ENCODE results near the gene ADCY1.

ADCY1 gene

DNA sequence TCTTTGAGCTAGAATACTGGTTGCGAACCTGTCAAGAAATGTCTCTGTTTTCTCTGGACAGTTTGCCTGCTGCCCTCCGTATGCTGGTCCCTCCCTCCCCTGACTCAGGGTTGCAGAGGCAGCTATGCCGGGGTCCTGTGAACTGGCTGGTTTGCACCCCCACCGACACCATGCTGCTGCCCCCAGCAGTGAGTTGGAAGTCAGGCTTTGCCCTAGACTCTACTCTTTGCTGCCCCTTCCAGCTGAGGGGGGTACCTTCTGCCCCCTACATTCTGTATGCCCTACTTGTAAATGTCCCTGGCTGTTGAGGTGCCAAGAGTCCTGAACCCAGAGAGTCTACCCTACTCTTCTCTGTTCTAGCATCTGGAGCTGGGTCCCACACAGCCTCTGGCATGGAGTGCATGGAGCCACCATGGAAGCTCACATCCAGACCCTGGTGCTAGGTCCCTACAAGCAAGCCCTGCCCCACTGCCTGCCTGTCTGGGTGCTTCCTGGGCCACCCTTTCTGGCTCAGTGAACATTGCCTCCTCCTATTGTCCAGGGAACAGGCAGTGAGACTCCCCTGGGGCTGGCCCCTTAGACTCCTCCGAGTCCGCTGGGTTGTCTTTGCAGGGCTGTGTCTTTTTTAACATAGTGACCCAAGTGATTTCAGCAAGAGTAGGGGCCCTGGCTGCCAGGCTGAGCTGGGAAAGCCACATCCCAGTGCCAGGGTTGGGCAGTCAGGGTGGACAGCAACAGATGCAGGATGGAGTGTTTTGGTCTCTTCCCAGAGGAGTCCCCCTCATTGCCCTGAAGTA, 138.9 kb downstream of the ADCY1 start:
- H3K4me1 ChIP-seq (ENCODE audit: insufficient read depth, insufficient read length), result no peaks in the 10 kb centered on the region
- TF ChIP-seq YY1 (IDR thresholded peaks at IDR 0.05; ENCODE audit: insufficient read depth, insufficient read length), result no peak
- TF ChIP-seq ZNF274 (IDR thresholded peaks at IDR 0.05; ENCODE audit: low read depth, low read length), result no peak
- TF ChIP-seq SUZ12 (IDR thresholded peaks at IDR 0.05; ENCODE audit: extremely low read depth, insufficient read depth, insufficient read length), result no peak
- no peaks in the 10 kb centered on the region for H3K27me3 ChIP-seq (ENCODE audit: insufficient read depth, insufficient read length)
- H3K9ac ChIP-seq (ENCODE audit: insufficient read length, low read depth), result no peak overlapping the region
- no peak for DNase-seq (ENCODE audit: low read depth, low spot score)
- H3K9me3 ChIP-seq (ENCODE audit: insufficient read depth, low read length), result no peaks in the 10 kb centered on the region
- no peak overlapping the region for H3K4me3 ChIP-seq (ENCODE audit: insufficient read length, low read depth)
- peaks cover 3% of the 10 kb centered on the region for H3K36me3 ChIP-seq (ENCODE audit: insufficient read depth, insufficient read length, low read length)

DNA sequence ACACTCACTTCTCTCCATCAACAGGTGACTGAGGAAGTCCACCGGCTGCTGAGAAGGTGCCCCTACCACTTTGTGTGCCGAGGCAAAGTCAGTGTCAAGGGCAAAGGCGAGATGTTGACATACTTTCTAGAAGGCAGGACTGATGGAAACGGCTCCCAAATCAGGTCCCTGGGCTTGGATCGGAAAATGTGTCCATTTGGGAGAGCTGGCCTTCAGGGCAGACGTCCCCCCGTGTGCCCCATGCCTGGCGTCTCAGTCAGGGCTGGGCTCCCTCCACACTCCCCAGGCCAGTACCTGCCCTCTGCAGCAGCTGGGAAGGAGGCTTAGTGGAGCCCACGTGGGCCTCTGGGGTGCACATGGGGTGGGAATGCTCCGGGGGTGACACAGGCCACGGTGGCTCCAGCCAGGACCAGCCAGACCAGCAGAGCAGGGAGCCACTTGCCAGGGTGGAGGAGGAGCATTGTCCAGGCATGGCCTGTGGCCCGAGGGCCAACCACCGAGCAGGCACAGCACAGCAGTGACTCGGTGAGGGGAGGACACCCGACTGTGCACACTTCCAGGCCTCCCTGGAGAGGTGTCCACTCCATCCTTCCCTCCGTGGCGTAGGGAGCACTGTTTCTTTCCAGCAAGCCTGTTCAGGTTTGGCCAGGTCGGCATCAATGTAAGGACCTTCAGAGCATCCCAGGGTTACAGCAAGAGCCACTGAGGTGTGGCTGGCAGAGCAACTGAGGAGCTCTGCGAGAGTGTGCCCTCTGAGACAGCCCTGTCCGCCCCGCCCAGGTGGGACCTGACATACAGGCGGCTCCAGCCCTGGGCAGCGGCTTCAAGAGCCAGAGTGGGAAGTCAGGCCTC, 139.7 kb downstream of the ADCY1 start:
- H3K4me1 ChIP-seq (ENCODE audit: insufficient read depth, insufficient read length), result no peaks in the 10 kb centered on the region
- H3K9ac ChIP-seq (ENCODE audit: insufficient read length, low read depth), result no peak overlapping the region
- no peak for DNase-seq (ENCODE audit: low read depth, low spot score)
- no peak overlapping the region for H3K4me3 ChIP-seq (ENCODE audit: insufficient read length, low read depth)
- H3K36me3 ChIP-seq (ENCODE audit: insufficient read depth, insufficient read length, low read length), result no peaks in the 10 kb centered on the region
- H3K9me3 ChIP-seq (ENCODE audit: insufficient read depth, low read length), result no peaks in the 10 kb centered on the region
- TF ChIP-seq ZNF274 (IDR thresholded peaks at IDR 0.05; ENCODE audit: low read depth, low read length) (no peak), YY1 (IDR thresholded peaks at IDR 0.05; ENCODE audit: insufficient read depth, insufficient read length) (no peak), SUZ12 (IDR thresholded peaks at IDR 0.05; ENCODE audit: extremely low read depth, insufficient read depth, insufficient read length) (no peak)
- no peaks in the 10 kb centered on the region for H3K27me3 ChIP-seq (ENCODE audit: insufficient read depth, insufficient read length)

DNA sequence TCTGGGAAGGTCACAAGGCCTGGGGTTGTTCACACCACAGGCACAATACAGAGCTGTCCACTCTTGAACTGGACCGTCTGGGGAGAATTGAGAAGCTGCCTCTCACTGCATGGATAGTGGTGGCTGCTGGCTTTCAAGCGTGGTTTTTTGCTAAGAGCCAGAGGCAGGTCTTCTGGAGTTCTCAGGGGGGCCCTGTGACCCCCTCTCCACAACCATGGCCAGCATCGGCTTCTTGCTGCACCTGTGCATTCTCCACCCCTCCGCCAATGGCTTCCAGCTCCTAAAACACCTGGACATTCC, 140.3 kb downstream of the ADCY1 start:
- H3K4me1 ChIP-seq (ENCODE audit: insufficient read depth, insufficient read length), result no peaks in the 10 kb centered on the region
- H3K36me3 ChIP-seq (ENCODE audit: insufficient read depth, insufficient read length, low read length), result no peaks in the 10 kb centered on the region
- DNase-seq (ENCODE audit: low read depth, low spot score), result no peak
- no peaks in the 10 kb centered on the region for H3K27me3 ChIP-seq (ENCODE audit: insufficient read depth, insufficient read length)
- H3K9me3 ChIP-seq (ENCODE audit: insufficient read depth, low read length), result no peaks in the 10 kb centered on the region
- no peak for TF ChIP-seq YY1 (IDR thresholded peaks at IDR 0.05; ENCODE audit: insufficient read depth, insufficient read length)
- no peak for TF ChIP-seq ZNF274 (IDR thresholded peaks at IDR 0.05; ENCODE audit: low read depth, low read length)
- TF ChIP-seq SUZ12 (IDR thresholded peaks at IDR 0.05; ENCODE audit: extremely low read depth, insufficient read depth, insufficient read length), result no peak
- H3K9ac ChIP-seq (ENCODE audit: insufficient read length, low read depth), result no peak overlapping the region
- no peak overlapping the region for H3K4me3 ChIP-seq (ENCODE audit: insufficient read length, low read depth)

- no peaks in the 10 kb centered on the region for H3K9me3 ChIP-seq (ENCODE audit: insufficient read depth, low read length)
- DNase-seq (ENCODE audit: low read depth, low spot score), result no peak
- no peaks in the 10 kb centered on the region for H3K27me3 ChIP-seq (ENCODE audit: insufficient read depth, insufficient read length)
- H3K4me1 ChIP-seq (ENCODE audit: insufficient read depth, insufficient read length), result no peaks in the 10 kb centered on the region
- no peaks in the 10 kb centered on the region for H3K36me3 ChIP-seq (ENCODE audit: insufficient read depth, insufficient read length, low read length)
- H3K9ac ChIP-seq (ENCODE audit: insufficient read length, low read depth), result no peak overlapping the region
- H3K4me3 ChIP-seq (ENCODE audit: insufficient read length, low read depth), result no peak overlapping the region
- TF ChIP-seq ZNF274 (IDR thresholded peaks at IDR 0.05; ENCODE audit: low read depth, low read length) (no peak), YY1 (IDR thresholded peaks at IDR 0.05; ENCODE audit: insufficient read depth, insufficient read length) (no peak), SUZ12 (IDR thresholded peaks at IDR 0.05; ENCODE audit: extremely low read depth, insufficient read depth, insufficient read length) (no peak)
Measured at GRCh38 chr7:45715471-45716352, 141.5 kb downstream of the ADCY1 start.

DNA sequence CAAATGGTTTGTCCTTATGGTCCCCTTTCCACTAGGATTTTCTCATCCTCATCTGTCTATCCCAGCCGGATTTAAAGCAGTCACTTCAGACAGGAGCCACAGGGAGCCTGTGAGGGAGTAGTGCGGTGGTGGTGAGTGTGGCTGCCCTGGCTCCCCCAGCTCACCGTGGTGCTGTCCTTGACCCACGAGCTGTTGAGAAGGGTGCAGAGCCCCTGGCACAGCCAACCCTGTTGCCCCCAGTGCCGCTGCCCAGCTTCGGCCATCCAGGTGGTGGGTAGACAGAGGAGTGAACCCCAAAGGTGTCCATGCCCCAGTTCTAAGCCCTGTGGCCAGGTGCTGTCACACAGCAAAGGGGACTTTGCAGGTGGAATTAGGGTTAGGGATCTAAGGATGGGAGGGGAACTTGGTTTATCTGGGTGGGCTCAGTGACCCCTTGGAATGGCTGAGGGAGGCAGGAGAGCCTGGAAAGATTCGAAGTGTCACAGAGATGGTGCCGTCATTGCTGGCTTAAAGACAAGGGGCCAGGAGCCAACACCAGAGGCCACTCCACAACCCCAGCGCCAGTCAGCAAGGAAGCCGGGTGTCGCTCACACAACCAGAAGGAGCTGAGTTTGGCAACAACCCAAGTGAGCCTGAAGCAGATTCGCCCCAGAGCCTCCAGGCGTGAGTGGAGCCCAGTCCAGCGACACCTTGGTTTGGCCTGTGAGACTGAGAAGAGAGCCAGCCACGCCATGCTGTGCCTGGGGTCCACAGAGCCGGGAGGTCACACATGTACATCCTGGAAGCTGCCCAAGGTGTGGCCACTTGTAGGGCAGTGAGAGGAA, 142.4 kb downstream of the ADCY1 start:
- no peak overlapping the region for H3K4me3 ChIP-seq (ENCODE audit: insufficient read length, low read depth)
- no peaks in the 10 kb centered on the region for H3K4me1 ChIP-seq (ENCODE audit: insufficient read depth, insufficient read length)
- TF ChIP-seq YY1 (IDR thresholded peaks at IDR 0.05; ENCODE audit: insufficient read depth, insufficient read length) (no peak), SUZ12 (IDR thresholded peaks at IDR 0.05; ENCODE audit: extremely low read depth, insufficient read depth, insufficient read length) (no peak), ZNF274 (IDR thresholded peaks at IDR 0.05; ENCODE audit: low read depth, low read length) (no peak)
- no peak overlapping the region for H3K9ac ChIP-seq (ENCODE audit: insufficient read length, low read depth)
- no peak for DNase-seq (ENCODE audit: low read depth, low spot score)
- no peaks in the 10 kb centered on the region for H3K36me3 ChIP-seq (ENCODE audit: insufficient read depth, insufficient read length, low read length)
- no peaks in the 10 kb centered on the region for H3K27me3 ChIP-seq (ENCODE audit: insufficient read depth, insufficient read length)
- no peaks in the 10 kb centered on the region for H3K9me3 ChIP-seq (ENCODE audit: insufficient read depth, low read length)

DNA sequence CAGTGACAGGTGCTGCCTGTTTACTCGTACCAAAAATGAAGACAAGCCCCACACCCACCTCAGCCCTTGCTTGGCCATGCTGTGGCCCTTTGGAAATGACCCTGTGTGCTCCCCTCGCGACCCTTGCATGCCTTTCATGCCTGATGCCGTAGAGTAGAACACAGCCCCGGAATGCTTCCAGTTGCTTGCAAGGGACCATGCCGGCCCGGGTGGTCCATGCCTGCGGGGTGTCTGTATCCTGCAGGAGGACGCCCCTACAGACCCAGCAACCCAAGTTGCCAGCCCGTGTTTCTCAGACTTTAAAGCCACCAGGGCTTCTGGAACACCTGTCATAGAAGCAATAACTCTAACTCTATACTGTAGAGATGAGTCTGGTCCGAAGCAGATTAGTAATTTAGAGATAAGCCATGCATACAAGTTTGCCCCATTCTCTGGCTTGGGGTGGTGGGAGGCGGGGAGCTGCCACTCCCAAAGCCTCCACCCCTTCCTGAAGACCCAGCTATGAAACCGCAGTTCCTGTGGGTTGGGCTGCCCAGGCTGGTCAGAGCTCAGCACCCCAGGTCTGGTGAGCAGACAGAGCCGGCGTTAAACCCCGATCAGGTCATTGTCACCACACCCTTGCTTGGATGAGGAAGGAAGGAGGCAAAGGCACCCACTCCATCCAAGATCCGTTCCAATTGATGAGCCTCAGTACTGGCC, 143.5 kb downstream of the ADCY1 start:
- H3K4me1 ChIP-seq (ENCODE audit: insufficient read depth, insufficient read length), result no peaks in the 10 kb centered on the region
- no peaks in the 10 kb centered on the region for H3K36me3 ChIP-seq (ENCODE audit: insufficient read depth, insufficient read length, low read length)
- DNase-seq (ENCODE audit: low read depth, low spot score), result no peak
- TF ChIP-seq ZNF274 (IDR thresholded peaks at IDR 0.05; ENCODE audit: low read depth, low read length) (no peak), YY1 (IDR thresholded peaks at IDR 0.05; ENCODE audit: insufficient read depth, insufficient read length) (no peak), SUZ12 (IDR thresholded peaks at IDR 0.05; ENCODE audit: extremely low read depth, insufficient read depth, insufficient read length) (no peak)
- H3K4me3 ChIP-seq (ENCODE audit: insufficient read length, low read depth), result no peak overlapping the region
- no peaks in the 10 kb centered on the region for H3K27me3 ChIP-seq (ENCODE audit: insufficient read depth, insufficient read length)
- H3K9ac ChIP-seq (ENCODE audit: insufficient read length, low read depth), result no peak overlapping the region
- H3K9me3 ChIP-seq (ENCODE audit: insufficient read depth, low read length), result no peaks in the 10 kb centered on the region

Measured in NT2/D1 (cell line).